ENCODE measurements around the gene VAMP3.
"Not testable (repeated sequence)": the region's sequence is repeated elsewhere in the genome, so short reads cannot be mapped to it uniquely, and the experiment has no call there.

The VAMP3 gene

GRCh38 chr1:7768583-7768982 is 2.5 kb upstream of the VAMP3 start:
- no peak for DNase-seq (ENCODE audit: low read depth)

- no peak for DNase-seq (ENCODE audit: low read depth)
Observed at GRCh38 chr1:7769673-7770412, 1.3 kb upstream of the VAMP3 start.

- DNase-seq (ENCODE audit: low read depth): no peak
Observed at GRCh38 chr1:7770669-7770996, 463 bp upstream of the VAMP3 start.

GRCh38 chr1:7771823-7772299 is 765 bp downstream of the VAMP3 start:
- DNase-seq (ENCODE audit: low read depth): no peak

- no peak for DNase-seq (ENCODE audit: low read depth)
Observed at GRCh38 chr1:7777591-7777990, 6.5 kb downstream of the VAMP3 start.

GRCh38 chr1:7778133-7778628 is 7.1 kb downstream of the VAMP3 start:
- DNase-seq (ENCODE audit: low read depth): no peak

- no peak for DNase-seq (ENCODE audit: low read depth)
Observed at GRCh38 chr1:7780976-7781375, 9.9 kb downstream of the VAMP3 start.

- DNase-seq (ENCODE audit: low read depth): no peak
Observed at GRCh38 chr1:7781501-7781900, 10.4 kb downstream of the VAMP3 start.

GRCh38 chr1:7781923-7782495 is 10.9 kb downstream of the VAMP3 start:
- no peak for DNase-seq (ENCODE audit: low read depth)

GRCh38 chr1:7783178-7783711 is 12.1 kb downstream of the VAMP3 start:
- no peak for DNase-seq (ENCODE audit: low read depth)

GRCh38 chr1:7783826-7784491 is 12.9 kb downstream of the VAMP3 start, which contains the start of gene PER3:
Gene PER3 (plus strand): TSS chr1:7784291. CDS start chr1:7784878, 587 bp downstream.
- DNase-seq (ENCODE audit: low read depth): peak; percentile 79

- no peak for DNase-seq (ENCODE audit: low read depth)
Observed at GRCh38 chr1:7784492-7785071, 13.5 kb downstream of the VAMP3 start.

- no peak for DNase-seq (ENCODE audit: low read depth)
Observed at GRCh38 chr1:7785108-7785507, 14.0 kb downstream of the VAMP3 start.

GRCh38 chr1:7786795-7787194 is 15.7 kb downstream of the VAMP3 start:
- DNase-seq (ENCODE audit: low read depth): no peak

GRCh38 chr1:7789828-7790227 is 18.7 kb downstream of the VAMP3 start:
- DNase-seq (ENCODE audit: low read depth): no peak

GRCh38 chr1:7791027-7791426 is 19.9 kb downstream of the VAMP3 start:
- DNase-seq (ENCODE audit: low read depth): not testable (repeated sequence)

- DNase-seq (ENCODE audit: low read depth): no peak
Observed at GRCh38 chr1:7795406-7795805, 24.3 kb downstream of the VAMP3 start.

GRCh38 chr1:7805460-7805859 is 34.4 kb downstream of the VAMP3 start:
- no peak for DNase-seq (ENCODE audit: low read depth)

GRCh38 chr1:7808253-7808844 is 37.3 kb downstream of the VAMP3 start:
- DNase-seq (ENCODE audit: low read depth): no peak

- no peak for DNase-seq (ENCODE audit: low read depth)
Observed at GRCh38 chr1:7809742-7810141, 38.6 kb downstream of the VAMP3 start.

GRCh38 chr1:7810395-7810794 is 39.3 kb downstream of the VAMP3 start:
- DNase-seq (ENCODE audit: low read depth): peak; percentile 77

GRCh38 chr1:7811476-7811875 is 40.4 kb downstream of the VAMP3 start:
- DNase-seq (ENCODE audit: low read depth): no peak
